Activated T-cell treated with anti-CD3 and anti-CD28 coated beads for 48 hours (primary cell): ENCODE data around the gene RHCE.
"Not testable (repeated sequence)": the region's sequence is repeated elsewhere in the genome, so short reads cannot be mapped to it uniquely, and the experiment has no call there.

Experiments used
- DNase-seq: peaks from one replicate; pipeline ENCODE4 v3.0.0-alpha.2; 2020; ENCODE audit warnings: low read depth

RHCE gene

DNA sequence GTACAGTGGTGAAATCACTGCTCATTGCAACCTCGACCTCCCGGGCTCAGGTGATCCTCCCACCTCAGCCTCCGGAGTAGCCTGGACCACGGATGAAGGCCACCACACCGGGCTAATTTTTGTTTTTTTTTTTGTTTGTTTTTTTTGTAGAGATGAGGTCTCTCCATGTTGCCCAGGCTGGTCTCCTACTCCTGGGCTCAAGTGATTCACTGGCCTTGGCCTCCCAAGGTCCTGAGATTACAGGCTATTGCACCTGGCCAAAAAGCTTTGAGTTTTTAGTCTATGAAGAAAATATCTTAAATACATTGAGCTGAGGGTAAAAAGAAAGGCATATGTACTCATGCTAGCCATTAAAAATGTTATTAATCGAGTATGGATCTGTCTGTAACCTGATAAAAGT lies 78.9 kb downstream of the RHCE start:
- DNase-seq, result no peak

GRCh38 chr1:25338986-25339385 lies 81.6 kb downstream of the RHCE start:
- DNase-seq, result no peak

- DNase-seq, result peak; percentile 88
These were observed 82.2 kb downstream of the RHCE start, which contains the start of gene TMEM50A for GRCh38 chr1:25338188-25338981. TSS of gene TMEM50A (plus strand) at chr1:25338334. CDS start at chr1:25340487, 2,153 bp downstream.

DNA sequence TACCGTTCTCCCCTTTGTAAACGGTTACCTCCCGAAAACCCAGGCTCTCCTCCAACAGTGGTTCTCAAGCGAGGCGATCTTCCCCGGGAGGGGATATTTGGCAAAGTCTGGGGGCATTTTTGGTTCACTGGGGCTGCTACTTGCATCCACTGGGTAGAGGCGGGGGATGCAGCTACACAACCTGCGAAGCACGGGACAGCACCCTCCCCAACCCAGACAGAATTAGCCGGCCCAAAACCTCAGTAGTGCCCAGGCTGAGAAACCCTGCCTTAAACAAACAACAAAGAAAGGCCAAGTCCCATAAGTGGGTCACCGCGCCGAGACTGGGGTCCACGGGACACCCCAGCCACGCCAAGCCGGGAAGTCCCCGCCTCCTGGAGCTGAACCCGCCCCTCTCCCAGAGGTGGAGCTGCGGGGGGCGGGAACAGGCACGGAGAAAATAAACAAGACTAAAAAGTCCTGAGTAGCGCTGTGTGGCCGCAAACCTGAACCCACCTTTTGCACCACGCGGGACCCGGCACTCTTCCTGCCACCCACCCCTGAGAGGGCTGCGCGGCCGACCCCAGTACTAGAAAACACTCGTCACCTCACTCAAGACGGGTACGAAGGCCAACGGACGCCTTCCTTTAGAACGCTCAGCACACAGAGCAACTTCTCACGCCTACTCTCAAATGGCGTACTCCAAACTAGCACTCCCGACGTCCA lies 83.0 kb downstream of the RHCE start:
- peak; percentile 12 for DNase-seq

DNA sequence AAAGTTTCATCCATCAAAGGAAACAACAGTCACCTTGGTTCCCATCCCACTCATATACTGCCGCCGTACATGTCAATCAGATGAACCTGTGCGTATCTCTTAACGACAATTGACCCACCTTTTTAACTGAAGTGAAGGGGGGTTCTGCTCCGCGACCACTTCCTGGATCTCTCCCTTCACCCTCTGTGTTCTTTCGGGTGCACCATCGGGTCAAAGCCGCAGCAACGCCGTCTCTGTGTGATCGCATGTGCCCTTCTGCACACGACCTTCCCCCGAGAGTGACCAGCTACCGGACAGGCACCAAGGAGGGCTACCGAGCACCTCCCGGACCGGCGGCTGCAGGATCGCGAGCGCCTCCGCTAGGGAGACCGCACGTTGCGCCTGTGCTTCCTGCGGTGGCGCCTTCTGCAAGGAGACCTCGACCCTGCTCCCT lies 83.7 kb downstream of the RHCE start:
- peak; percentile 17 for DNase-seq

- not testable (repeated sequence) for DNase-seq
These were observed 90.7 kb downstream of the RHCE start for GRCh38 chr1:25329950-25330349.

- not testable (repeated sequence) for DNase-seq
These were observed 91.3 kb downstream of the RHCE start for GRCh38 chr1:25329336-25329735.

GRCh38 chr1:25328791-25329185 lies 91.8 kb downstream of the RHCE start:
- not testable (repeated sequence) for DNase-seq

- DNase-seq, result not testable (repeated sequence)
These were observed 92.5 kb downstream of the RHCE start for GRCh38 chr1:25327864-25328790.

- DNase-seq, result not testable (repeated sequence)
These were observed 96.2 kb downstream of the RHCE start for GRCh38 chr1:25324407-25324806.

GRCh38 chr1:25322127-25322526 lies 98.5 kb downstream of the RHCE start:
- DNase-seq, result not testable (repeated sequence)

DNA sequence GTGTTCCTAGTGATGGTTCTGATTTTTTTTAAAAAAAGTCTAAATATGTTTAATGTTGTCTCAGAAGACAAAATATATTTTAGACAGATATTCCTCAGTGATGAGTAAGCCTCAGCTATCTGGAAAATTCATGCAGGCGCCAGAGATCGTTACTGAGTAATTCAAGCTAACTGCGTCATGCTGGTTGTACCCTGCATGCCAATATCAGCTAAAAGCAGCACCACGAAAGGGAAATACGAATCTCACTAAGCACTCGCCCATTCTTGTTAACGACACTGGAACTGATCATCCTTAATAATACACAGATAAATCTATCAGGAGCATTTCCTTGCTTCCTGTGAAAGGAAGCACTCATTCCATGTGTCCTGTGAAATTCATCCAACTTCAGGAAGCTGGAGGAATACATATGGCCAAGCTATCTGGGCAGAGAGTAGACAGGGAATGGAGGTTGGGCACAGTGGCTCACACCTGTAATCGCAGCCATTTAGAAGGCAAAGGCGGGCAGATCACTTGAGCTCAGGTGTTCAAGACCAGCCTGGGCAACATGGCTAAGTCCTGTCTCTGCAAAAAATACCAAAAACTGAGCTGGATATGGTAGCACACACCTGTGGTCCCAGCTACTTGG lies 100.2 kb downstream of the RHCE start:
- DNase-seq, result not testable (repeated sequence)

DNA sequence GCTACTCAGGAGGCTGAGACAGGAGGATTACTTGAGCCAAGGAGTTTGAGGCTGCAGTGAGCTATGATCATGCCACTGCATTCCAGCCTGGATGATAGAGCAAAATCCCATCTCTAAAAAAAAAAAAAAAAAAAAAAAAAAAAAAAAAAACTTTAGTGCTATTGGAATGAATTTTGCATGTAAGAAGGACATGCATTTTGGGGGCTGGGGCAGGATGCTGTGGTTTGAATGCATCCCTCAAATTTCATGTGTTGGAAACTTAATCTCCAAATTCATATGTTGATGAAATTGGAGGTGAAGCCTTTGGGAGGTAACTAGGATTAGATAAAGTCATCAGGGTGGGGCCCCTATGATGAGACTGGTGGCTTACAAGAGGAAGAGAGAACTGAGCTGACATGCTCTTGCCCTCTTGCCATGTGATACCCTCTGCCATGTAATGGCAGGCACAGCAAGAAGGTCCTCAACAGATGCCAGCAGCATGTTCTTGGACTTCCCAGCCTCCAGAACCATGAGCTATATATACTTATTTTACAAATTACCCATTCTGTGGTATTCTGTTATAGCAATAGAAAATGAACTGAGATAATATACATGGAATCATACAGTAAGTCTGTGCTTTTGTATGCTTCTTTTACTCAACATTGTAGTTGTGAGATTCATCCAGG lies 107.7 kb downstream of the RHCE start:
- not testable (repeated sequence) for DNase-seq
